Hematopoietic multipotent progenitor cell treated with erythropoietin and hydrocortisone succinate and interleukin-3 and kit ligand, for 6 days (in vitro differentiated cells): ENCODE results near the gene DNAJC1.
"Not testable (repeated sequence)": the region's sequence is repeated elsewhere in the genome, so short reads cannot be mapped to it uniquely, and the experiment has no call there.

Experiments
- DNase-seq: peaks from one replicate; pipeline ENCODE4 v3.0.0-alpha.2; 2015

The DNAJC1 gene

GRCh38 chr10:21720090-21720489 is 283.4 kb downstream of the DNAJC1 start:
- DNase-seq = no peak

GRCh38 chr10:21719502-21719901 is 284.0 kb downstream of the DNAJC1 start:
- no peak for DNase-seq

DNA sequence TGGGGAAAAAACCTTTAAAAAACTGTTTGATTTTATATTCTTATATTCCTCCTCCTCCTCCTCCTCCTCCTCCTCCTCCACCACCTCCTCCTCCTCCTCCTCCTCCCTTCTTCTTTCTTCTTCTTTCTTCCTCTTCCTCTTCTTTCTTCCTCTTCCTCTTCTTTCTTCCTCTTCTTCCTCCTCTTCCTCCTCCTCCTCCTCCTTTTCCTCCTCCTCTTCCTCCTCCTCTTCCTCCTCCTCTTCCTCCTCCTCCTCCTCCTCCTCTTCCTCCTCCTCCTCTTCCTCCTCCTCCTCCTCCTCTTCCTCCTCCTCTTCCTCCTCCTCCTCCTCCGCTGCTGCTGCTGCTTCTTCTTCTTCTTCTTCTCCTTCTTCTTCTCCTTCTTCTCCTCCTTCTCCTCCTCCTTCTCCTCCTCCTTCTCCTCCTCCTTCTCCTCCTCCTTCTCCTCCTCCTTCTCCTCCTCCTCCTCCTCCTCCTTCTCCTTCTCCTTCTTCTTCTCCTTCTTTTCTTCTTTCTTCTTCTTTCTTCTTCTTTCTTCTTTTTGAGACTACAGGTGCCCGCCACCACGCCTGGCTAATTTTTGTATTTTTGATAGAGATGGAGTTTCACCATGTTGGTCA is 286.0 kb downstream of the DNAJC1 start:
- DNase-seq = not testable (repeated sequence)

- no peak for DNase-seq
These were observed 287.9 kb downstream of the DNAJC1 start for GRCh38 chr10:21715531-21716195.

DNA sequence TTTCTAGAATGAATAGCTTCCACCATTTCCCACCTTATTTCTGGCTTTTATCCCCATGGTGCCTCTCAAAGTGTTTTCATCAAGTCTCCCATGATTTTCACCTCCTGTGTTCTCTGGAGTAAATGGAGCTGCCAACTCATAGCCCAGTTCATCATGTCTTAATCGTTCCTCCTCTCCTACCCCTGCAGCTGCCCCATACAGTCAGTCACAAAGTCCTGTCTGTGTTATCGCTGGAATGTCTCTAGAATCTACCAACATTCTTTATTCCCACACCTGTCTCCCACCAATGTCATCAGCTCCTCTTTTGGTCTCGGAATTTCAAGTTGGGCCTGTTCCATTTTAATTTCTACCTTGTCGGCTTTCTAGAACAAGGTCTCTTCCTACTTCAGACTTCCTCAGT is 290.6 kb downstream of the DNAJC1 start:
- no peak for DNase-seq

- no peak for DNase-seq
These were observed 296.0 kb downstream of the DNAJC1 start for GRCh38 chr10:21707498-21707897.
